ENCODE data around the gene NOP10. TPM values are rescaled to one million over a fixed set of nuclear protein-coding genes. Genes with fewer than 3 reads are reported as not detected.

The NOP10 gene
- polyA plus RNA-seq, 2 of the 4 experiments (the other 2 are of a cell fraction): 451 to 502 TPM

- TF ChIP-seq MYC (IDR thresholded peaks at IDR 0.05; ENCODE audit: borderline replicate concordance, low read length): no peak
- TF ChIP-seq RFX5 (IDR thresholded peaks at IDR 0.05): no peak
- no peak for TF ChIP-seq HOXB5 (CRISPR knock-in tag; IDR thresholded peaks at IDR 0.05)
- no peak for TF ChIP-seq HES2 (IDR thresholded peaks at IDR 0.05)
- no peak for TF ChIP-seq SREBF2 (IDR thresholded peaks at IDR 0.05)
- TF ChIP-seq USF2 (IDR thresholded peaks at IDR 0.05): no peak
Measured at GRCh38 chr15:34314491-34315490, 28.1 kb downstream of the NOP10 start (continued).

- WGBS (ENCODE audit: missing lambda C conversion rate): 78% methylated on average over 1 of the region's 1 CpG
- DNase-seq (ENCODE audit: low read depth in 1 of 2, low spot score in 1 of 2) (no peak), ATAC-seq (no peak), FAIRE-seq (no peak)
- Histone ChIP-seq H3K4me3 (no peak overlapping the region), H3K9me3 (no peaks in the 10 kb centered on the region), H3K27ac (no peak overlapping the region), H3K4me1 (no peaks in the 10 kb centered on the region), H3K4me2 (no peak overlapping the region)
- TF ChIP-seq MAFK (IDR thresholded peaks at IDR 0.05; ENCODE audit: partially characterized antibody): no peak
- TF ChIP-seq SREBF2 (IDR thresholded peaks at IDR 0.05): no peak
- TF ChIP-seq TP53 (CRISPR knock-in tag; IDR thresholded peaks at IDR 0.05): no peak
- no peak for TF ChIP-seq HEYL (CRISPR knock-in tag; IDR thresholded peaks at IDR 0.05)
- no peak for TF ChIP-seq REST (IDR thresholded peaks at IDR 0.05)
- no peak for TF ChIP-seq FOSL2 (IDR thresholded peaks at IDR 0.05)
- no peak for TF ChIP-seq FOSL2 (CRISPR knock-in tag; IDR thresholded peaks at IDR 0.05)
- TF ChIP-seq CHD4 (IDR thresholded peaks at IDR 0.05; ENCODE audit: borderline replicate concordance): no peak
- no peak for TF ChIP-seq JUNB (IDR thresholded peaks at IDR 0.05)
- ChIA-PET POLR2A (no interaction called here), CTCF (interaction anchor here (0.7 kb wide), 1 partner anchor 31 kb away, joined by 3 read pairs; the partner anchor contains the start of genes NOP10 and NUTM1)
Measured at GRCh38 chr15:34311563-34311962, 31.4 kb downstream of the NOP10 start.

GRCh38 chr15:34304613-34305012, 38.3 kb downstream of the NOP10 start:
- H3K4me1 ChIP-seq: no peaks in the 10 kb centered on the region
- FAIRE-seq (peak; percentile 13), DNase-seq (ENCODE audit: low read depth in 1 of 2, low spot score in 1 of 2) (no peak), ATAC-seq (no peak)
- H3K4me3 ChIP-seq: no peak overlapping the region
- H3K9me3 ChIP-seq: no peaks in the 10 kb centered on the region
- ChIA-PET POLR2A (no interaction called here), CTCF (interaction anchor here (0.6 to 2.0 kb wide), 6 partner anchors 9 to 835 kb away, joined by 3 to 5 read pairs (median 3); partner anchors contain the start of genes NOP10 and SLC12A6)
- no peak overlapping the region for H3K27ac ChIP-seq
- TF ChIP-seq HDAC2 (IDR thresholded peaks at IDR 0.05) (no peak), CBX2 (IDR thresholded peaks at IDR 0.05; ENCODE audit: borderline replicate concordance, low read depth) (no peak), PBX3 (IDR thresholded peaks at IDR 0.05) (no peak), HOXB5 (CRISPR knock-in tag; IDR thresholded peaks at IDR 0.05) (no peak), POLR2A (IDR thresholded peaks at IDR 0.05; ENCODE audit: low read length) (no peak), NPAS2 (CRISPR knock-in tag; IDR thresholded peaks at IDR 0.05; ENCODE audit: borderline replicate concordance) (no peak), ZSCAN20 (CRISPR knock-in tag; IDR thresholded peaks at IDR 0.05) (no peak), FOSB (CRISPR knock-in tag; IDR thresholded peaks at IDR 0.05) (no peak), USF2 (IDR thresholded peaks at IDR 0.05) (no peak), FOXS1 (CRISPR knock-in tag; IDR thresholded peaks at IDR 0.05) (no peak), EP300 (IDR thresholded peaks at IDR 0.05) (no peak), HOXB13 (CRISPR knock-in tag; IDR thresholded peaks at IDR 0.05; ENCODE audit: low read depth) (no peak), HES2 (IDR thresholded peaks at IDR 0.05) (no peak), FOSL2 (IDR thresholded peaks at IDR 0.05) (no peak), FOSL2 (CRISPR knock-in tag; IDR thresholded peaks at IDR 0.05) (no peak), ESRRA (IDR thresholded peaks at IDR 0.05; ENCODE audit: borderline replicate concordance, low read length) (no peak), JUNB (IDR thresholded peaks at IDR 0.05) (no peak), NR3C1 (IDR thresholded peaks at IDR 0.05) (no peak), RCOR1 (IDR thresholded peaks at IDR 0.05; ENCODE audit: low read depth, low read length) (no peak), ZC3H11A (IDR thresholded peaks at IDR 0.05) (no peak), GATA3 (IDR thresholded peaks at IDR 0.05; ENCODE audit: borderline replicate concordance) (no peak)
- no peak overlapping the region for H3K4me2 ChIP-seq

Measured in A549 (cell line).